D721Med (cell line): ENCODE results near the gene TM7SF2.

Experiments used
- DNase-seq: peaks from one replicate; pipeline ENCODE4 v3.0.0; 2011; ENCODE audit warnings: low spot score; ENCODE audit not compliant: insufficient read length
- FAIRE-seq: peaks from 2 replicates; lab custom pipeline; 2011; peaks lifted over from hg19 to GRCh38; lab: Jason Lieb, UNC
- TF ChIP-seq, protein P1 (sequence below): IDR thresholded peaks from 2 replicates; pipeline ENCODE4 v1.5.1; 2012; ENCODE audit warnings: mild to moderate bottlenecking, control low read depth; ENCODE audit not compliant: insufficient read depth; ENCODE audit errors: missing control alignments

TM7SF2 gene

GRCh38 chr11:65069217-65069616, 42.5 kb upstream of the TM7SF2 start:
- FAIRE-seq (no peak), DNase-seq (no peak)
- TF ChIP-seq, protein P1, sequence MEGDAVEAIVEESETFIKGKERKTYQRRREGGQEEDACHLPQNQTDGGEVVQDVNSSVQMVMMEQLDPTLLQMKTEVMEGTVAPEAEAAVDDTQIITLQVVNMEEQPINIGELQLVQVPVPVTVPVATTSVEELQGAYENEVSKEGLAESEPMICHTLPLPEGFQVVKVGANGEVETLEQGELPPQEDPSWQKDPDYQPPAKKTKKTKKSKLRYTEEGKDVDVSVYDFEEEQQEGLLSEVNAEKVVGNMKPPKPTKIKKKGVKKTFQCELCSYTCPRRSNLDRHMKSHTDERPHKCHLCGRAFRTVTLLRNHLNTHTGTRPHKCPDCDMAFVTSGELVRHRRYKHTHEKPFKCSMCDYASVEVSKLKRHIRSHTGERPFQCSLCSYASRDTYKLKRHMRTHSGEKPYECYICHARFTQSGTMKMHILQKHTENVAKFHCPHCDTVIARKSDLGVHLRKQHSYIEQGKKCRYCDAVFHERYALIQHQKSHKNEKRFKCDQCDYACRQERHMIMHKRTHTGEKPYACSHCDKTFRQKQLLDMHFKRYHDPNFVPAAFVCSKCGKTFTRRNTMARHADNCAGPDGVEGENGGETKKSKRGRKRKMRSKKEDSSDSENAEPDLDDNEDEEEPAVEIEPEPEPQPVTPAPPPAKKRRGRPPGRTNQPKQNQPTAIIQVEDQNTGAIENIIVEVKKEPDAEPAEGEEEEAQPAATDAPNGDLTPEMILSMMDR: no peak

GRCh38 chr11:65071907-65072630, 39.6 kb upstream of the TM7SF2 start:
- TF ChIP-seq, protein P1: no peak
- DNase-seq: no peak
- no peak for FAIRE-seq

DNA sequence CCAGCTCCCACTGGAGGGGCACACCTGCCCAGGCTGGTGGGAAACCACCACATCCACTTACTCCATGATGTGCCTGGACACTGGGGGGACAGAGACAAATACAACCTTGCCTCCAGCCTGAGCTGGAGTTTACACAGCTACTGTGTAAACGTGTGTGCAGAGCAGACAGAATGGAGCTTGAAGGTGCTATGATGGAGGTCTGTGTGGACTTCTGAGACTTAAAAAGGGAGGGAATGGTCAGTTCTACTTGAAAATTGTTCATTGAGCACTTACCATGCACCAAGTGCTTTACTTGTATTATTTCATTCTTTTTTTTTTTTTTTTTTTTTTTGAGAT, 39.1 kb upstream of the TM7SF2 start:
- FAIRE-seq (no peak), DNase-seq (no peak)
- TF ChIP-seq, protein P1: no peak

- DNase-seq (no peak), FAIRE-seq (no peak)
- TF ChIP-seq, protein P1: no peak
Observed at GRCh38 chr11:65077451-65077850, 34.2 kb upstream of the TM7SF2 start.

DNA sequence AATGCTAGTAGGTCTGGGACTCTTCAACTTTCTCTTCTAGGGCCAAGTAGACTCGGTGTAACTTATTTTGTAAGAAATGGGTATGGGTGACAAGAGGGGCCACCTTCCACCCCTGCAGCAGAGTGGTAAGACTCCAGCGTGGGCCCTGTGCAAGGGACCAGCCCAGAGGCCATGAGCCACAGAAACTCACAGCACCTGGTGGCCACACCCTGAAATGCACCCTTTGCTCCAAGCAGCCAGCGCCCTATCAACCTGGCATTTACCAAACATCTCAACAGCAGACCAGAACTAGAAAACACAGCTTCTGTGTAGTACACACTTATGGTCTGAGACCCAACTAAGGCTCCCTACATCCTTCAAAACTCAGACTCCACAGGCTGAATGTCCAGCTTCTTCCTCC, 33.5 kb upstream of the TM7SF2 start:
- TF ChIP-seq, protein P1: peak; percentile 43
- no peak for FAIRE-seq
- DNase-seq: peak; percentile 54

DNA sequence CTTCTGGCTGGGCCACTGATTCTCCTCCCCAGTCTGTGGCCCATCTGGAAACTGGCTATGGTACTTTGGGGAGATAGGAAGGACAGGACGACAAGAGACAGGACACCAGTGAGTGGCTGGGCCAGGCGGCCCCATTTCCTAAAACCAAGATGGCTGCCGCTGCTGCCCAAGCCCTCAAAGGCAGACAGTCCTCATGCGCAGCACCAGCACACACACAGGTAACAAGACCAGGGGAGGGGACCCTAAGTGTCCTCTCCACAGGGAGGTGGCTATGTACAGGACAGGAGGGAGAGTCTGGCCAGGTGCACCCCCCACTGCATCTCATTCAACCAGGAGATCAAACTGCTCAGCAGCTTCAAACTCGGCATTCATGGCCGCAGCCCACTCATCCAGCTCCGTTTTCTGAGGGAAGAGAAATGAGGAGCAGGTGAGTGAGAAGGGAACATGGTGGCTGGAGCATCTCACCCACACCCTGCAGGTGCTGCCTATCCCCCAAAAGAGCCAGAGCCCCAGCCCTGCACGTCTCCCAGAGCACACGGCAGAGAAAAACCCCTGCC, 32.8 kb upstream of the TM7SF2 start:
- TF ChIP-seq, protein P1: no peak
- DNase-seq (no peak), FAIRE-seq (no peak)

- DNase-seq (no peak), FAIRE-seq (no peak)
- TF ChIP-seq, protein P1: no peak
Observed at GRCh38 chr11:65083134-65083833, 28.4 kb upstream of the TM7SF2 start.
